K562 (cell line): ENCODE data around the gene CLASP1. TPM values are rescaled to one million over a fixed set of nuclear protein-coding genes. Genes with fewer than 3 reads are reported as not detected.

ENCODE experiments used
- ATAC-seq: fragments of 200-7000 bp; cut with Tn5 transposase; 3 replicates; pipeline ENCODE4 v1.9.1; 2020; ENCODE audit warnings: moderate library complexity
- BruUV-seq: library from RNA; stranded (reverse); fragments of 400-500 nt; replicated peaks from 2 replicates; lab custom pipeline; 2021; lab: Mats Ljungman, UMichigan
- CTCF ChIA-PET: fragments of 300-600 bp; formaldehyde crosslinking; extraction: SDS; loops from one replicate; lab custom pipeline; 2021; ENCODE audit warnings: low intra/inter-chr PET ratio; lab: Yijun Ruan, JAX
- POLR2A ChIA-PET: fragments of 300-600, 350-650 bp; sonication (Branson Sonifier 250); formaldehyde crosslinking; extraction: SDS; loops from one replicate; lab custom pipeline; 2021; ENCODE audit warnings: antibody characterized with exemption, inconsistent platforms; lab: Yijun Ruan, JAX
- DNase-seq, 4 experiments: peaks; one replicate each; pipeline versions ENCODE4 v3.0.0 to v3.0.0-alpha.2; 2011 to 2018; ENCODE audit warnings: low spot score in 3 of 4, mixed read lengths in 3 of 4; ENCODE audit errors: extremely low read depth in 1 of 4
- FAIRE-seq: peaks from 2 replicates; lab custom pipeline; 2011; peaks lifted over from hg19 to GRCh38; lab: Jason Lieb, UNC
- H2AFZ ChIP-seq: 2 replicates; pipeline ENCODE4 v1.6.0; 2011; ENCODE audit warnings: low read depth, low read length, control low read depth, inconsistent platforms
- H3K27ac ChIP-seq: fragments of 200-600 bp; 3 replicates; pipeline ENCODE4 v1.8.0; 2011; ENCODE audit warnings: low read depth, mild to moderate bottlenecking, control low read depth, inconsistent platforms, low read length, moderate library complexity, mixed read lengths; ENCODE audit errors: extremely low read depth
- H3K27me3 ChIP-seq, 2 experiments: fragments of 300-600 bp in 1 of 2; 2 replicates in 1 of 2; 3 replicates in 1 of 2; pipeline versions ENCODE4 v1.6.0 to v1.8.0; 2011; ENCODE audit warnings: inconsistent platforms in 2 of 2, low read length in 2 of 2, mild to moderate bottlenecking in 1 of 2, mixed read lengths in 1 of 2, moderate library complexity in 1 of 2; ENCODE audit not compliant: control insufficient read depth in 2 of 2, insufficient read depth in 2 of 2
- H3K36me3 ChIP-seq: fragments of 300-600 bp; 3 replicates; pipeline ENCODE4 v1.8.0; 2011; ENCODE audit warnings: mild to moderate bottlenecking, low read length, inconsistent platforms; ENCODE audit not compliant: control insufficient read depth, insufficient read depth
- H3K4me1 ChIP-seq, 2 experiments: fragments of 200-600 bp in 1 of 2; replicated peaks in 1 of 2; 2 replicates in 1 of 2; 3 replicates in 1 of 2; pipeline versions ENCODE4 v1.5.1 to v1.8.0; 2011; ENCODE audit warnings: inconsistent platforms in 2 of 2, low read length in 2 of 2, mild to moderate bottlenecking in 1 of 2, mixed read lengths in 1 of 2, moderate library complexity in 1 of 2; ENCODE audit not compliant: control insufficient read depth in 2 of 2, insufficient read depth in 2 of 2
- H3K4me2 ChIP-seq: 2 replicates; pipeline ENCODE4 v1.6.1; 2011; ENCODE audit warnings: low read length, control low read depth, inconsistent platforms, mixed read lengths; ENCODE audit not compliant: insufficient read depth
- H3K4me3 ChIP-seq: fragments of 200-600 bp; sonication (generic), shearing (Covaris generic); 2 replicates; pipeline ENCODE4 v1.5.1; 2016; ENCODE audit warnings: control low read depth, inconsistent platforms
- H3K79me2 ChIP-seq: fragments of 200-600 bp; 3 replicates; pipeline ENCODE4 v1.8.0; 2011; ENCODE audit warnings: low read length, inconsistent platforms; ENCODE audit not compliant: control insufficient read depth, insufficient read depth
- H3K9ac ChIP-seq, 2 experiments: 2 replicates each; pipeline versions ENCODE4 v1.6.0 to v1.6.1; 2011; ENCODE audit warnings: low read depth in 2 of 2, low read length in 2 of 2, control low read depth in 1 of 2, inconsistent platforms in 1 of 2, mild to moderate bottlenecking in 1 of 2, mixed read lengths in 1 of 2; ENCODE audit not compliant: insufficient read depth in 1 of 2
- H3K9me1 ChIP-seq: one replicate; pipeline ENCODE4 v1.6.0; 2011; ENCODE audit warnings: inconsistent platforms, mild to moderate bottlenecking, low read length, moderate library complexity; ENCODE audit not compliant: control insufficient read depth, insufficient read depth
- H3K9me3 ChIP-seq: replicated peaks from 2 replicates; pipeline ENCODE4 v1.5.1; 2011; ENCODE audit warnings: low read depth, low read length, inconsistent platforms; ENCODE audit not compliant: control insufficient read depth, insufficient read depth
- H4K20me1 ChIP-seq: replicated peaks from 2 replicates; pipeline ENCODE4 v1.6.1; 2011; ENCODE audit warnings: low read length, inconsistent platforms, mixed read lengths; ENCODE audit not compliant: control insufficient read depth, insufficient read depth
- CHD2 ChIP-seq: IDR thresholded peaks from 2 replicates; pipeline ENCODE4 v1.6.1; 2011; ENCODE audit warnings: low read depth, low read length
- ELF1 ChIP-seq: fragments of 200-800 bp; sonication (Bioruptor generic); IDR thresholded peaks from 2 replicates; pipeline ENCODE4 v1.6.1; 2016; ENCODE audit warnings: missing genetic modification characterization, missing compliant biosample characterization
- ESRRA ChIP-seq: fragments of 450-650 bp; IDR thresholded peaks from 2 replicates; pipeline ENCODE4 v1.6.1; 2014; ENCODE audit warnings: low read depth, mild to moderate bottlenecking, moderate library complexity, borderline replicate concordance
- NFIX ChIP-seq: fragments of 250-450 bp; sonication (Bioruptor Pico); IDR thresholded peaks from 2 replicates; pipeline ENCODE4 v1.4.0; 2020; ENCODE audit warnings: low read depth, mild to moderate bottlenecking, moderate library complexity
- NONO ChIP-seq, 2 experiments: fragments of 200-400 bp in 1 of 2; fragments of 450-650 bp in 1 of 2; formaldehyde crosslinking in 1 of 2; IDR thresholded peaks; 2 replicates each; pipeline ENCODE4 v1.6.1; 2017; ENCODE audit warnings: low read depth in 2 of 2, mild to moderate bottlenecking in 2 of 2, moderate library complexity in 2 of 2, low read length in 1 of 2
- POLR2A ChIP-seq: fragments of 450-650 bp; conservative IDR thresholded peaks from 2 replicates; pipeline ENCODE4 v1.6.1; 2016
- RFX5 ChIP-seq: IDR thresholded peaks from 2 replicates; pipeline ENCODE4 v1.6.1; 2011; ENCODE audit warnings: low read depth, mild to moderate bottlenecking, improper control_type of control experiment, low read length
- SREBF1 ChIP-seq: fragments of 150-350 bp; IDR thresholded peaks from 2 replicates; pipeline ENCODE4 v1.6.1; 2014; ENCODE audit warnings: antibody characterized with exemption, low read depth, low read length, borderline replicate concordance
- SRSF3 ChIP-seq: fragments of 200-400 bp; formaldehyde crosslinking; IDR thresholded peaks from 2 replicates; pipeline ENCODE4 v1.6.1; 2016; ENCODE audit warnings: mild to moderate bottlenecking, low read length, moderate library complexity; ENCODE audit not compliant: insufficient read depth
- TBP ChIP-seq: optimal IDR thresholded peaks from 2 replicates; pipeline ENCODE3; 2011; ENCODE audit warnings: low read depth, low read length, improper control_type of control experiment
- ZNF197 ChIP-seq: fragments of 200-800 bp; sonication (Bioruptor generic); IDR thresholded peaks from 2 replicates; pipeline ENCODE4 v1.6.1; 2016; ENCODE audit warnings: low read depth, missing genetic modification characterization, missing compliant biosample characterization
- ZNF24 ChIP-seq: fragments of 450-650 bp; IDR thresholded peaks from 2 replicates; pipeline ENCODE4 v1.6.1; 2016
- in situ Hi-C: fragments of 300-500 bp; cut with MboI; formaldehyde crosslinking; loops from 4 replicates; pipeline ENCODE4 v1.15.0; 2018; ENCODE audit warnings: inconsistent platforms, mixed read lengths
- intact Hi-C: fragments of 100-400 bp; cut with micrococcal nuclease; formaldehyde crosslinking; loops from 2 replicates; pipeline ENCODE4 v1.14.2; 2022
- polyA plus RNA-seq, 8 experiments: library from polyadenylated mRNA; depleted of rRNA in 4 of 8; stranded (reverse) in 5 of 8; unstranded in 3 of 8; fragments of >200 nt; fragmentation: Nextera tagmentation in 2 of 8; fragmentation: Illumina TruSeq in 1 of 8; extraction: Ambion mirVana in 2 of 8; extraction: Trizol in 1 of 8; gene quantifications; 2 replicates each; pipeline versions ENCODE4 v1.2.1 to v1.2.3, GENCODE V29; 2011 to 2014; ENCODE audit warnings: inconsistent platforms in 1 of 8, missing spikeins in 1 of 8
- total RNA-seq, 7 experiments: library from RNA; depleted of rRNA in 6 of 7; stranded (reverse); fragments of >200 nt in 6 of 7; fragmentation: Illumina TruSeq in 2 of 7; extraction: Trizol in 2 of 7; gene quantifications; 2 replicates each; pipeline versions ENCODE4 v1.2.1 to v1.2.3, GENCODE V29; 2011 to 2021; ENCODE audit warnings: low replicate concordance in 1 of 7
- TF ChIP-seq, protein P1 (sequence below): sonication (generic); formaldehyde crosslinking; IDR thresholded peaks from 2 replicates; pipeline ENCODE4 v1.8.0; 2022; ENCODE audit warnings: mild to moderate bottlenecking, missing genetic modification reagents

CLASP1 gene
- total and polyA plus RNA-seq, 9 of the 15 experiments (the other 6 are each of a cell fraction or from before 2014, with no cell fraction given) = 1.7 to 40.3 (median 20.7) TPM

- no peak for TF ChIP-seq TBP
- no peak for TF ChIP-seq RFX5
- no peak for TF ChIP-seq CHD2
Observed at GRCh38 chr2:121412349-121412748, 236.9 kb downstream of the CLASP1 start (continued).

DNA sequence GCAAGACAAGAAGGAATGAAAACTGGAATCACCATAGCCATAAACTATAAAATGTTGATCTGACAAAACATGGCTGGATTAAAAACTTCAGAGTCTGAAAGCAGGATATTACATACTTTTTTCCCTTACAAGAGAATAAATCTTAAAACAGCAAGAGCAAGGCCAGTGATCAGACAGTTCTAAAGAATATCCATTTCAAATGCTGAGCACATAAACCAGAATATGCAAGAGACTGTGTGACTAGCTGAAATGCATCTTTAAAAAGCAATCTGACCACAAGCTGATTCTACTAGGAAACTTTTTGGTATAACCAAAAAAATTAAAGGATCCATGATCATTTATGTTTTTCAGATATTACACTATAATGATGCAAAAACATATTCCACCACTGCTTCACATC is 239.3 kb downstream of the CLASP1 start:
- CTCF ChIA-PET = no interaction called here
- DNase-seq (no peak), FAIRE-seq (no peak), ATAC-seq (no peak)
- Histone ChIP-seq H3K9me1 (no peaks in the 10 kb centered on the region), H3K4me1 (no peaks in the 10 kb centered on the region), H2AFZ (no peak overlapping the region), H3K9me3 (no peaks in the 10 kb centered on the region), H3K9ac (no peak overlapping the region), H3K4me2 (no peak overlapping the region), H3K27me3 (no peaks in the 10 kb centered on the region), H3K27ac (no peak overlapping the region), H4K20me1 (no peaks in the 10 kb centered on the region), H3K79me2 (no peaks in the 10 kb centered on the region), H3K4me3 (no peak overlapping the region), H3K36me3 (peaks cover 57% of the 10 kb centered on the region; the same call in 2 of the 3 replicates)
- in situ Hi-C loops (no loop called here), intact Hi-C loops (no loop called here)
- POLR2A ChIA-PET = interaction anchor here (1.0 kb wide), 1 partner anchor 13 kb away, joined by 3 read pairs; no protein-coding TSS in a partner anchor
- BruUV-seq = no TSS peak
- no peak for TF ChIP-seq SRSF3
- no peak for TF ChIP-seq ZNF197 (CRISPR knock-in tag)
- TF ChIP-seq SREBF1 = no peak
- TF ChIP-seq ESRRA = no peak
- no peak for TF ChIP-seq NFIX
- TF ChIP-seq ZNF24 = no peak
- no peak for TF ChIP-seq NONO (IDR thresholded peaks at IDR 0.05; ENCODE audit: low read depth in 2 of 2, low read length in 1 of 2)
- no peak for TF ChIP-seq ELF1
- TF ChIP-seq, protein P1, sequence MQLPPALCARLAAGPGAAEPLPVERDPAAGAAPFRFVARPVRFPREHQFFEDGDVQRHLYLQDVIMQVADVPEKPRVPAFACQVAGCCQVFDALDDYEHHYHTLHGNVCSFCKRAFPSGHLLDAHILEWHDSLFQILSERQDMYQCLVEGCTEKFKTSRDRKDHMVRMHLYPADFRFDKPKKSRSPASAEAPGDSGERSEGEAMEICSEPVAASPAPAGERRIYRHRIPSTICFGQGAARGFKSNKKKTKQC (CRISPR knock-in tag) = no peak
- TF ChIP-seq POLR2A = no peak
